ENCODE data around the gene TP53BP1. TPM values are rescaled to one million over a fixed set of nuclear protein-coding genes. Genes with fewer than 3 reads are reported as not detected.

Gene TP53BP1
- total RNA-seq, 1 experiment from 2014 or later: 54.1 TPM

GRCh38 chr15:43521419-43521818 lies 28.5 kb upstream of the TP53BP1 start:
- Histone ChIP-seq H3K27ac (ENCODE audit: low read depth, low read length) (no peak overlapping the region), H3K9me3 (ENCODE audit: control insufficient read depth in 1 of 2, insufficient read depth in 1 of 2, low read depth in 1 of 2, low read length in 2 of 2) (no peaks in the 10 kb centered on the region), H3K27me3 (ENCODE audit: insufficient read depth, low read length) (no peaks in the 10 kb centered on the region), H3K4me3 (replicated peaks in 1 of 2; ENCODE audit: low read depth in 1 of 2, low read length in 2 of 2) (no peak overlapping the region), H2AFZ (ENCODE audit: low read depth, low read length, poor library complexity, severe bottlenecking) (no peak overlapping the region), H3K4me1 (ENCODE audit: control insufficient read depth in 1 of 2, insufficient read depth in 2 of 2, low read length in 2 of 2) (peaks cover 0 to 1% of the 10 kb centered on the region in 2 experiments; a peak in 2 of 4 replicates), H3K9ac (ENCODE audit: low read length) (no peak overlapping the region), H3K79me2 (ENCODE audit: insufficient read depth, low read length) (no peaks in the 10 kb centered on the region), H3K4me2 (ENCODE audit: low read length) (no peak overlapping the region), H4K20me1 (ENCODE audit: insufficient read depth) (no peaks in the 10 kb centered on the region), H3K36me3 (ENCODE audit: control insufficient read depth in 1 of 2, insufficient read depth in 2 of 2, low read length in 2 of 2) (no peaks in the 10 kb centered on the region), H3K9me2 (ENCODE audit: insufficient read depth) (no peaks in the 10 kb centered on the region)
- TF ChIP-seq ELF1 (IDR thresholded peaks at IDR 0.05; ENCODE audit: borderline replicate concordance, low read depth) (no peak), REST (IDR thresholded peaks at IDR 0.05; ENCODE audit: low read depth) (no peak), CTCF (IDR thresholded peaks at IDR 0.05 in 2 of 3, conservative IDR thresholded peaks at IDR 0.05 in 1 of 3; ENCODE audit: borderline replicate concordance in 1 of 3, insufficient read depth in 1 of 3, low read depth in 2 of 3, low read length in 2 of 3) (no peak), MAX (IDR thresholded peaks at IDR 0.05) (no peak), POLR2A (IDR thresholded peaks at IDR 0.05; ENCODE audit: borderline replicate concordance, extremely low read depth, insufficient read depth, insufficient read length) (no peak), ATF3 (IDR thresholded peaks at IDR 0.05) (no peak), EZH2 (IDR thresholded peaks at IDR 0.05) (no peak), ZNF274 (IDR thresholded peaks at IDR 0.05; ENCODE audit: low read depth, low read length) (no peak), TCF7L2 (IDR thresholded peaks at IDR 0.05; ENCODE audit: borderline replicate concordance, extremely low read depth, insufficient read depth, insufficient read length) (no peak), ZBTB33 (IDR thresholded peaks at IDR 0.05; ENCODE audit: extremely low read depth, insufficient replicate concordance, low read length) (no peak), CEBPB (IDR thresholded peaks at IDR 0.05; ENCODE audit: low read depth) (no peak), JUND (IDR thresholded peaks at IDR 0.05) (no peak), POLR2AphosphoS5 (IDR thresholded peaks at IDR 0.05; ENCODE audit: low read depth, low read length) (no peak), RAD21 (IDR thresholded peaks at IDR 0.05; ENCODE audit: low read depth) (no peak), SP1 (IDR thresholded peaks at IDR 0.05; ENCODE audit: low read depth) (no peak), YY1 (IDR thresholded peaks at IDR 0.05; ENCODE audit: extremely low read depth, insufficient replicate concordance, low read depth, low read length) (no peak), FOSL1 (IDR thresholded peaks at IDR 0.05; ENCODE audit: low read depth) (no peak), CBX3 (IDR thresholded peaks at IDR 0.05; ENCODE audit: low read depth) (no peak), EZH2phosphoT487 (IDR thresholded peaks at IDR 0.05; ENCODE audit: borderline replicate concordance) (no peak), EGR1 (IDR thresholded peaks at IDR 0.05; ENCODE audit: low read depth) (no peak)
- intact Hi-C loops (cut with micrococcal nuclease): no loop called here
- DNase-seq (ENCODE audit: low read depth, low spot score) (no peak), ATAC-seq (no peak)
- BruUV-seq (replicated peaks): no TSS peak
- ChIA-PET RAD21 (ENCODE audit: low non-redundant PET in 1 of 2, low total read pairs in 2 of 2, uncharacterized antibody in 2 of 2, unreplicated experiment in 2 of 2) (no interaction called here), CTCF (no interaction called here), POLR2A (no interaction called here)

All from HCT116 (cell line).